ENCODE results near the gene SOSTDC1.

- no peak for TF ChIP-seq EGR1 (IDR thresholded peaks at IDR 0.05)
- TF ChIP-seq USF1 (IDR thresholded peaks at IDR 0.05), result no peak
- no peak for TF ChIP-seq CREB1 (IDR thresholded peaks at IDR 0.05; ENCODE audit: low read depth)
- TF ChIP-seq FOXM1 (IDR thresholded peaks at IDR 0.05; ENCODE audit: borderline replicate concordance, low read depth), result no peak
- TF ChIP-seq NFIC (IDR thresholded peaks at IDR 0.05), result no peak
- TF ChIP-seq MAX (IDR thresholded peaks at IDR 0.05), result no peak
- TF ChIP-seq YY1 (IDR thresholded peaks at IDR 0.05; ENCODE audit: low read depth), result no peak
These were observed 17.7 kb downstream of the SOSTDC1 start for GRCh38 chr7:16447876-16448275.

All from Ishikawa (cell line).